ENCODE data around the gene HPSE2.

DNA sequence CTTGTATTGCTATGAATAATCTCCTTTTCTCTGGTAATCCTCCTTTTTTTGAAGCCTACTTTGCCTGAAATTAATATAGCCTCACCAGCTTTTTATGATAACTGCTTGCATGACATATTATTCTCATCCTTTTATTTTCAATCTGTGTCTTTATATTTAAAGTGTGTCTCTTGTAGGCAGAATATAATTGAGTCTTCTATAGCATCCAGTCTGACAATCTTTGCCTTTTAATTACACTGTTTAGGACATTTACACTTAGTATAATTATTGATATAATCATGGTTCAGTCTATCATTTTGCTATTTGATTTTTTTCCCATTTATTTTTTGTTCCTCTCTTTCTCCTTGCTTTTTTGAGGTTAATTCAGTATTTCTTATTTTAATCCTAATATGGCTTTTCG lies 548.0 kb downstream of the HPSE2 start:
- TF ChIP-seq EZH2 (IDR thresholded peaks at IDR 0.05) = no peak
- no peak for TF ChIP-seq POLR2AphosphoS5 (IDR thresholded peaks at IDR 0.05; ENCODE audit: borderline replicate concordance, low read depth, low read length)
- no peak for TF ChIP-seq FOXP2 (optimal IDR thresholded peaks at IDR 0.05; ENCODE audit: control extremely low read depth, extremely low read length, insufficient read depth)
